GM19240 (cell line): ENCODE measurements around the gene PLXND1.

Experiments used
- DNase-seq: peaks from one replicate; pipeline ENCODE4 v3.0.0; 2011; ENCODE audit warnings: low spot score; ENCODE audit not compliant: insufficient read length

Gene PLXND1

DNA sequence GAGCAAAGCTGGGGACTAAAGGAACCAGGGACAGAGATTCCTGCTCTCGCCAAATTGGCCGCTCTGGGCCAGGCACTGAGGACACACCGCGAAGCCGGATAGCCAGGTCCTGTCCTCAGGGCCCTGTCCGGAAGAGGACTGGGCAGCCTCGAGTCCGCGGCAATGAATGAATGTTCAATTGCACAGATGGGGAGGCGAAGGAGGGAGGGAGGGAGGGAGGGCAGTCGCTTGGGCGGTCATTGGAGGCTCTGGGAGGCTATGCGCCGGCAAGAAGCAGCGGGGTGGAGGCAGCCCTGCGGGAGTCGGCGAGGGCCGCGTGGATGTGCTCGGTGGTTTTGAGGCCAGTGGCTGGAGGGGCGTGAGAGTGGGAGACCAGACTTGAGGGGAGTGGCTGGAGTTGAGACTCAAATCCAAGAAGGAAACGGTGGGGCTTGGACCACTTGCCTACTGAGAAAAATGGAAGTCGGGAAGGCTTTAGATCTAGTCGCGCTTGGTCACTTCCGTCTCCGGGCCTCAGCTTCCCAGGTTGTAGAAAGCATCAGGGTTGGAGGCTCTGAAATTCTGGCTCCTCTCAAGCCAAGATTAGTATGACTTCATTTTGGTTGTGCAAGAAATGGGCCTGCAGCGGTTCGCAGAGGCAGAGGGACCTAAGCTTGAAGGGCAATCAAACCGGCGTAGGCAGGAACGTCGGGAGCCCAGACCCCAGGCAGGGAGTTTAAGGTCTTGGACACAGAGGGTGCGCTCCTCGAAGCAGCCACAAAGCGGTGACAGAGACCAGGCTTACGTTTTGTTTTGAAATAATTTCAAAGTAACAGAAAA is 21.1 kb upstream of the PLXND1 start:
- DNase-seq, result peak; percentile 83

DNA sequence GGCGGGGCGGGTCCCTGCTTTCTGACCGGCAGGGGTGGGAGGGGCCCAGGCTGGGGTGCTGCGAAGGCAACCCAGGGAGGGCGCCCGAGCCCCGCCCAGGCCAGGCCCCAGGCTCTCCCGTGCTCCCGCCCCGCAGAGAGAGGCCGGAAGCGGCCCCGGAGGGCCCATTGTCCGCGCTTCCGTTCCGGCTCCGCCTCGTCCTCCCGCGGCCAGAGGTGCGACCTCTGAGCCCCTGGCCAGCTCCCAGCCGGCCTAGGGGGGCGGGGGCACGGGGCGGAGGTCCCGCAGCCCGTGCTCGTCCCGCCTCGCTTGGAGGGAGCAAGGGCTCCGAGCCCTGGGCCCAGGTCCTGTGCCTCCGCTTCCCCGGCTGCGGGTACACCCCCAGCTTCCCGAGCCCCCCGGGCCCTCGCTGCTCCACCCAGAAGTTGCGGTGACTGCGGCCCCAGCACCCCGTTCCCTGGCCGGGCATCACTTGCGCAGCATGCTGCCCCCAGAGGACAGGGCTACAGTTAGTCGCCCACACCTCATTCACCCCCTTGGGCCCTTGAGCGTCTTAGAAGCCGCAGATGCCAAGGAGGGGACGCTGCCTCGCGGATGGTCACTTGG is 20.4 kb upstream of the PLXND1 start:
- peak; percentile 98 for DNase-seq

DNA sequence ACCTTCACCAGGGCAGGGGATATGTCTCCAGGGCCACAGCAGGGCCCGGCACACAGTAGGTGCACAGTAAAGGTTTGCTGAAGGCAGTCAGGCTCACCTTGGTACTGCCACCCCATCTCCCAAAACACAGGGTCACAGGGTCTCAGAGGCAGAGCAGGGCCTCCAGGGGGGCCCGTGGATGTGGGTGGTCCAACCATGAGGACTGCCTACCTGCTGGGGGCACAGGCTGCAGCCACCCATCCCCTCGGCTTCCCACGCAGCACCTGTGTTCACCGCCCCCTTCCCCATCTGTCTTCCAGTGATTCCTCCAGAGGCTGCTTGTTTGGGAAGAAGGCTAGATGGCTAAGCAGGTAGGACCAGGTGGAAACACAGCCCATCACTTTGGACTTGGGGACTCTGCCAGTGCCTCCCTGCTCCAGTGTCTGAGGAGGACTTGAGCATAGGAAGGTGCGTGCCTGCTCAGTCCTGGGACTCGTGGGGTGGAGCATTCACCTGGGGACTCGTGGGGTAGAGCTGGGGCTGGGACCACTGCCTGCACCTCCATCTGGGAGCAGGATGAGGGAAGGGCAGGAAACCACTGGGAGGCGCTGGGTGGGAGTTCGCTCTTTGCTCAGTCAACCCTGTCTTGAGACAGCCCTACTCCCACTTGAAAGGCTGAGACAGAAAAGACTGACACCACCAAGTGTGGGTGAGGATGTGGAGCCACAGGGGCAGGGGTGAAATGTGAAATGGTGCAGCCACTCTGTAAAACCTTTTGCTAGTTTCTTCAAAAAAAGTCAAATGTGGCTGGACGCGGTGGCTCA is 18.8 kb upstream of the PLXND1 start:
- no peak for DNase-seq

DNA sequence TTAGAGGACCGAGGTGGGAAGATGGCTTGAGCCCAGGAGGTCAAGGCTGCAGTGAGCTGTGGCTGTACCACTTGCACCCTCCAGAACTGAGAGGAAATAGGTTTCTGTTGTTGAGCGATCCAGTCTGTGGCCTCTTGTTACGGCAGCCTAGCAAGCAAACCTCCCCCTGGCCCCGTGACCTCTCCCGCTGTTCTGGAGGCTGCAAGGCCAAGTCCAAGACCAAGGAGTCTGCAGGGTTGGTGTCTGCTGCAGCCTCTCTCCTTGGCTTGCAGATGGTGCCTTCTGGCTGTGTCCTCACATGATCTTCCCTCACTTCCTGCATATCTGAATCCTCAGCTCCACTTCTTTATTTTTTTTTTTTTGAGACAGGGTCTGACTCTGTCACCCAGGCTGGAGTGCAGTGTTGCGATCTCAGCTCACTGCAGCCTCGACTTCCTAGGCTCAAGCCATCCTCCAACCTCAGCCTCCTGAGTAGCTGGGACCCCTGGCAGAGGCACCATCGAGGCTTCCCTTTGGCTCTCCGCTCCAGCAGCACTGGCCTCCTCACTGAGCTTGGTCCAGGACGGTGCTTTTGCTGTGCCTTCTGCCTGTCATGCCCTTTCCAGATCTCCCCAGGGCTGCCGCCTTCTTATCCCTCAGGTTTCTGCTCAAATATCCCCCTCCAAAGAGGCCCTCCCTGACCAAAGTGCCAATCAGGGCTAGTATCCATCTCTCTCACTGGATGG is 18.0 kb upstream of the PLXND1 start:
- DNase-seq, result no peak

DNA sequence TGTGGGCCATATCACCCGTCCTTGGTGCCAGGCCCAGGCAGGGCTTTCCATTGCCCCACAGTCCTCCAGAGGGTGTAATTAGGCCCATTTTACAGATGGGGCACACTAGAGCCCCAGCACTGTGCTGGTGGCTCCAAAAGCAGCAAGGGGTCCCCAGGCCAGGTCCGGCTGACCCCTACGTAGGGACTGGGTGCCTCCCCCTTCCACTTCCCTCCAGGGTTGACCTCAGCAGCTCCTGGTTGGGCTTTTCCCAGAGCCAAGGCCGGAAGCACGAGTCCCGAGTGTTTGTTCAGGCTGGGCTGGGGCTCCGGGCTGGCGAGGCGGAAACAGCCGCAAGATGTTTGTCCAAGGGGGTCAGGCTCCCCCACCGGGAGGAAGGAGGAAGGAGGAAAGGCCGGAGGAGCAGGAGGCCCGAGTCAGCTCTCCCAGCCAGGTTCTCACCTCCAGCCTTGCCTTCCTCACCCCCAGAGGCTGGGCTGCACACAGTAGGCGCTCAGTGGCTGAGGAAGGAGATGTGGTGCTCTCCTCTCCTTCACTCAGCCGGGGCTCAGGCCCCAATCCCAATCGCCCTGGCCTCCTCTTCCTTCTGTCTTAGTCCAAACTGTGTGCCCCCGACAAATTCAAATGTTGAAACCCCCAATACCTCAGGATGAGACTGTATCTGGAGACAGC is 17.1 kb upstream of the PLXND1 start:
- no peak for DNase-seq

DNA sequence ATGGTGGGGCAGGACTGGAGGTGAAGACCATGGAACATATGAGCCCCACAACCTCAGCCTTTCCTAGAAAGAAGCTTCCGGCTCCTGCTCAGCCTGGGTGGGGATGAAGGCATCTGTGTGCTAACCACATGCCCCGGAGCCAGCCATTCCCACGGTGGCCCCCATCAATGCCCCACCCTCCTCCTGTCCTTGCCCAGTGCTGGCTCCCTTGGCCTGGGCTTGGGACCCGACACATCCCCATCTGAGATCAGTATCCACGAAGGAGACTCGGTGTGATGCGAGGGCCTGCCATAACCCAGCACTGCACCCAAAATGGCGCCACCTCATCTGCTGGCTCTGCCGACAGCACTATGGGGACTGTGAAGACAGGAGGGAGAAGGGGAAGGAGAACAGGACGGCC is 16.5 kb upstream of the PLXND1 start:
- no peak for DNase-seq

DNA sequence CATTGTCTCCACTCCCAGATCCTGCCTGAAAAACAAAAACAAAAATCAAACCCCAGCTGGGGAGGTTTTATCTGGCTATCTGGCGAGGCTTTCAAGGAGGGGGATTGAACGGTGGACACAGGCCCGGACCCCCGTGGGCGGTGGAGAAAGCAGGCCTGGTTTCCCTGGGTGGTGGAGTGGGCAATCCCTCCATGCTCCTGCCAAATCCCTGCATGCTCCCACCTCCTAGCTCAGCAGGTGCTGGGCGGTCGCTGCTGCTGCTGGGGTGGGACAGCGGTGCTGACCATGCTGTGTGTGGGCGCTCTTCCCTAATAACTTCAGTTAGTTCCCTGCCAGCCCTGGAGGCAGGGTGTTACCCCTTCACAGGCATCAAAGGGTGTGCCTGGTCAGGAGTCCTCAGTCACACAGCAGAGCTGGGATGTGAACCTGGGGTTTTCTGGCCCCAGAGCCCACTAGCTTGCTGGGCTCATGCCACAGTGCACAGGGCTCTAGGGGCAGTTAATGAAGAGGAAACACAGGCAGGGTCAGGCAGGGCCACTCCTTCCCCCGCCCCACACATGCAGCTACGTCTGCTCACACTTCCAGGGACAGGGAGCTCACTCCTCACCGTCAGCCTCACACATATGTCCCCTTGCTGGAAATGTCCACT is 15.9 kb upstream of the PLXND1 start:
- DNase-seq, result no peak

DNA sequence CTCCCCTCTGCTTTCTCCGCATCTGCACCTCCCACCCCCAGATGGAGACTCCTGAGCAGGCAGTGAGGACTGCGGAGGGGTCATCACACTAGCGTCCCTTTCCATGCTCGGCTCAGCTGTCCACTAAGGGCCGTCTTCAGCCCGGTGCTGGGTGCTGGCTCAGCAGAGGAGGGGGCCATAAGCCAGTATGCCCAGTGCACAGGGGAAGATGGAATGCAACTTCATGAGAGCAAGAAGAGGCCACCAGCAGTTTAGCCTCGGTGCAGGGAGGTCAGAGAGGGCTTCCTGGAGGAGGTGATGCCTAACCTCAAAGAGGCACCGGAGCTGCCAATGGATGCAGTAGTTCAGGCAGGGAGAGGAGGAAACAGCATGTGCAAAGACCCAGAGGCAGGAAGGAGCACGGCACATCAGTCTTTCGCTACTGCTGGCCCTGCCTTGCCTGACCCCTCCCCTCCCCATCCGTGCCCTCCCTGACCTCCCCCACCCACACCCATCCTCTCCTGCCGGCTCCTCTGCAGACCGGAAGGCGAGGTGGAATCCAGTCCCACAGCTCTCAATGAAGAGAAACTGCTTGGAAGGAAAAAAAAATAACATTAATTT is 15.2 kb upstream of the PLXND1 start:
- DNase-seq, result no peak

DNA sequence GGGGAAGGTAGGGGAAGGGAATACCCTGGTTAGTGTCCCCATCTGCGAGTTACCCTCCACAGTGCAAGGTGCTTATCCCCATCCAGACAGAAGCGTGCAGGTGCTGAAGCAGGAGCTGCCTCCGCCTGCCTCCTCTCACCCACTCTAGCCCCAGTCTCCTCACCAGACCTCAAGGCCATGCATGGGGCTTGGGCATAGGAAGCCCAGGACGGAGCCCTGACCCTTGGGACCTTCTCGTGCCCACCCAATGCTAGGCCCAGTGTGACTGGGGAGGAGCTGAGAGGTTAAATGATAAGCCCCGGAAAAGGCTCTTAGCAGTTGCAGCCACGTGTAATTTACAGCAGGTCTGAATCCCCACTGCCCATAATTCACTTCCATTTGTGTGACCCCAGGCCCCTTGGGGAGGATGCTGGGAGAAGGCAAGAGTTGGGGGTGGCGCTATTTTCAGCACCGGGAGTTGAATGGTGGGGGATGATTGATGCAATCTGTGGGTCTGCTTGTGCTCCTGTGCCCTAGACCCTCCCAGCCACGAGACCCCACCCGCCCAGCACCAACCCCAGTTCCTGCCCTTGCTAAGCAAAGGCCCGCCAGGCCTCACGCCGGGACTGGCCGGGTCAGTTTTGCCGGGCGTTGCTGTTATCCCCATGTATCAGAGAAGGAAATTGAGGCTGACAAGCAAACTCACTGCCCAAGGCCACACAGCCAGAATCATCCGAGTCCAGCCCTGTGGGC is 14.5 kb upstream of the PLXND1 start:
- DNase-seq, result no peak

DNA sequence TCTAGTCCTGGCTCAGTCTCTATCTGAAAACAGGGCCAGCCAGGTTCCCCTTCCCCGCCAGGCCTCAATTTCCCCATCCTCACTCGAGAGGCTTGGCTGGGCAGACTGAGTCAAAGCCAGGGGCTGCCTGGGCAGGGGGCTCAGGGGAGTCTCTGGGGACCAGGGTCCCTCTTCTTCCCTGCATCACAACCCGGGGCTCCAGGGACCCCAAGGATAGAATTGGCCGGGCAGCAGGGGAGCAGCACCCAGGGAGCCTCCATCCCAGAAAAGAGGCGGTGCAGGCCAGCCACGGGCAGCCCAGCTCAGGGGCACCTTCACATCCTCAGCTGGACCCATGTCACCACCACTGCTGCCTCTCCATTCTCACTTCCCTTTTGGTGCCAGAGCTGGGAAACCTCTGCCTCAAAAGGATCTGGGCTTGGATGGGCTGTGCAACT is 13.3 kb upstream of the PLXND1 start:
- no peak for DNase-seq

DNA sequence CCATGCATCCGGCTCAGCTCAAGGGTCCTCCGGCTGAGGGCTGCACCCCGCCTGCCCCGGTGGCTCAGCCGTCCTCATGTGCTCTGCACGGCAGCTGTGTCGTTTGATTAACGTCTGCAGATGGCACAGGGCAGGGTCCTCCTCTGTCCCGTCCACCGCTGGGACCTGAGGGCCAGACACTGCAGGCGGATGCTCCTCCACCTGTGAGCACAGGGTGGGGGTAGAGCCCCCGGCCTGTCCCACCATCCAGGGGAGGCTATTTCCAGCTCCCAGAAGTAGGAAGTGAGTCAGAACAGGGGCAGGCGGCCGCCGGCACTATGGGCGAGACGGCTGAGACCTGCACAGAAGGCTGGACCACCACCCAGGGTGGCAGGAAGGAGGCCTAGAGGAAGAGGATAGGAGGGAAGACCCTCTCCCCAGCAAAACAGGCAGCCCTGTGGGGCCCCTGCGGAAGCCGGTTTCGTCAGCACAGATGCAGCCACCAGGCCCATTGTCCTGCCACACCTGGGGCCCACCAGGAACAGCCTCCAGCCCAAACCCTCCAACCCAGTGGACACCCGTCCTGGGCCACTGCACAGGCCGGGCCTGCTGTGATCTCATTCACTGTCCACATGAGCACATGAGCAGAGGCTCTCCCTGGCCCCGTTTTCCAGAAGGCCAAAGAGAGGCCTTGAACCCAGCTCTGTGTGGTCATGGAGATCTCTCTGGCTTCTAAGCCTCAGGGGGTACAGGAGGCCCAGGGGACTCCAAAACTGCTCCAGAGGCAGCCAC is 12.6 kb upstream of the PLXND1 start:
- no peak for DNase-seq

DNA sequence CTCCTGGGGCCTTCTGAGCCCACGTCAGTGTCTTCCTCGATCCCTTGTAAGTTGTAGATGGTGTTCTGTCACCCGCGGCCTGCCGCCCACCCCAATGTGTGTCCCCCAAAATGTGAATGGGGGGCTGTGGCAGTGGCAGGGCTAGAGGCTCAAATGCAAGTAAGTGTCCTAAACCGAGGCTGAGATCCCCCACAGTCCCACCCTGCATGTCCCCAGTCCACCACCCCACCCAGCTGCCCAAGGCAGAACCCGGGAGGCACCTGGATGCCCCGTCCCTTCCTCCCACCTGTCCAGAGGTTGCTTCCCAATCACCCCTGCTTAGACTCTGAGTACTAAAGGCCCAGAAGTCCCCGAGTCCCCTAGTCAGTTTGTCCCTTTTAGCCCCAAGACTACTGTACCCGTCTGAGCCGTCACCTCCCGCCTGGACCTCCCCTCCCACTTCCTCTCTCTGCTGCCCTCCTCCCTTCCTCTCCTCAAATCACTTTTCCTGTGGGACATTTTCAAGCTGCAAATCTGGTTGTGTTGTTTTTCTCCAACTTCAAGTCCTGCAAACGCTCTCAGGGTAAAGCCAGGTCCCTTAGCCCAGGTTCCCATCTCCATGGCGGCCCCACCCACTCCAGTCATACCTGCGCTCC is 11.8 kb upstream of the PLXND1 start:
- DNase-seq, result no peak

DNA sequence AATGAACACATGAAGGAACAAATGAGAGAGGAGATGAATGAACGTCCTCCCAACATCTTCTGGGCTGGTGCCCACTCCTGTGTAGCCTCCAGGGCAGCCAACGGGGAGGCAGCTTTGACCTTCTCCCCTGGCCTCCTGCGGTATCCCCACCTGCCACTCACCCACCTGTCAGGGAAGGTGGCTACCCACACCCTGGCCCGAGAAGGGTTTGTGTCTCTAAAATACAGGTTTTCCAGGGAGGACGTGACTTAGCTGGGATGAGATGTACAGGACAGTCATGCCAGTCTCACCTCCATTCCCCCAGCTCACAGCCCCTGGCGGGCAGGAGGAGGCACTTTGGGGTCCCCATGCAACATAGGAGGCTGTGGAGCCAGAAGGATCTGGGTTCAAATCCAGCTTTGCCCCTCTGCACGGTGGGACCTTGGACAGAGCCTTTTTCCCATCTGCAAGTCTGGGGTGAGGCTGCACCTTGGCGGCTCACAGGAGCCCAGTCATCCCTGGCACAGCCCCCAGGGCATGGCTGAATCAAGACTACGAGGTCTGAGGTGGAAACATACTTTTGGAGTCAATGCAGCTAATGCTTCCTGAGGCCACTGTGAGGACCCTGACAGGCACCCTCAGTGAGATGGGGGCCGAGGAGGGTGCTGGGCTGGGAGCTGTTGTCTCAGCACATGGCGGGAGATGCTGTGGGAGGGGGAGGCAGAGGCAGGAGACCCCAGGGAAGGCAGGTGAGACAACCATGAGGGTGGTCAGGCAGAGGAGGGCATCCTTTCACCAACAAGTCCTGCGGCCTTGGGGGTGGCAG is 11.1 kb upstream of the PLXND1 start:
- DNase-seq, result no peak

DNA sequence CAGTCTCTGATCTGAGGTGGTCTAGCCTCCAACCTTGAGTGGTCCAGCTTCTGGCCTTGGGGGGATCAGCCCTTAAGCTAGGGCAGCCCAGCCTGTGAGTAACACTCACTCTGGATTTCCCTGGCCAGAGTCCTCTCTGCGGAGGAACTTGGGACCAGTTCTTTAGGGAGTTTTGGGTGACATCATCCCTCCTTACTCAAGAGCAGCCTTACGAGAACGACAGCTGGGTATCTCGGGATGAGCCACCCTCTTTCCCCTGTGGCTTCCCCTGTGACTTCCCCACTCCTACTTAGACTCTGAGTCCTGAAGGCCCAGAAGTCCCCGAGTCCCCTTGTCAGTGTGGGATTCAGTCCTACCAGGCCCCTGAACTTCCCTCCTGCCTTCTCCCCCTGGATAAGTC is 10.2 kb upstream of the PLXND1 start:
- DNase-seq, result no peak

DNA sequence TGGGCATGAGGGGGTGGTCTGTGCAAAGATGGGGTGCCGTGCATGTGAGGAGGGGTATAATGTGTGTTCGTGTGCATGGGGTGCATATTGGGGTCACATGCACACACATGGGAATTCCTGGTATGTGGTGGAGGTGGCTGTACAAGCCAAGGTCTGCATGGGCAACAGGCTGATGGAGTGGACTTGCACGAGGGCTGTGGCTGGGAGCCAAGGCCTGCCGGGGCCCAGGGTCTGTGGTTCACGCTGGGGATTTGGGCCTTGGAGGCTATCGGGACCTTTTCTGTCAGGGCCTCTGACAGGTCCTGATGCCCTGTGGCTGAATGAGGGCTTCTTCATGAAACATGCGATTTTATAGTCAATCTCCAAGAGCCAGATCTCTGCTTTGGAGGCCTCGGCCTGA is 9.8 kb upstream of the PLXND1 start:
- DNase-seq, result no peak

DNA sequence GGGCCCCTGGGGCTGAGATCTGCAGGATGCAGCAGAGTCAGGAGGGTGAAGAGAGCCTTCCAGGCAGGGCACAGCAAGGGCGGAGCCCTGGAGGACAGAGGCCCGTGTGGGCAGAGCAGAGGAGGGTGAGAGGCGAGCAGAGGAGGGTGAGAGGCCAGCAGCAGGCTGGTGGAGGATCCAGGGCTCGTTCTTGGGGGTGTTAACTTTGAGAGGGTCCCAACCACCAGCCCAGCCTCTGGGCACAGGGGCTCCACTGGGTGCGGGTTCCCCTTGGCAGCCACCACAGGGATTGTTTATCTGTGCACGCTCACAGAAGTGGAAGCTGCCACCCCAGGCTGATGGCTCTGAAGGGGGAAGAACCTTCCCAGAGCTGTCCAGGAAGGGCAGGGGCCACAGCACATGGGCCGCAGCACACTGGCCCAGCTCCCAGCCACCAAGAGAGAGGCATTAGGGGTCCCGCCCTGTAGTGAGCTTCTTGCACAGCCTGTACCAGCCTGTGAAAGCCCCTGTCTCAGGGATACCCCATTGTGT is 9.3 kb upstream of the PLXND1 start:
- no peak for DNase-seq

DNA sequence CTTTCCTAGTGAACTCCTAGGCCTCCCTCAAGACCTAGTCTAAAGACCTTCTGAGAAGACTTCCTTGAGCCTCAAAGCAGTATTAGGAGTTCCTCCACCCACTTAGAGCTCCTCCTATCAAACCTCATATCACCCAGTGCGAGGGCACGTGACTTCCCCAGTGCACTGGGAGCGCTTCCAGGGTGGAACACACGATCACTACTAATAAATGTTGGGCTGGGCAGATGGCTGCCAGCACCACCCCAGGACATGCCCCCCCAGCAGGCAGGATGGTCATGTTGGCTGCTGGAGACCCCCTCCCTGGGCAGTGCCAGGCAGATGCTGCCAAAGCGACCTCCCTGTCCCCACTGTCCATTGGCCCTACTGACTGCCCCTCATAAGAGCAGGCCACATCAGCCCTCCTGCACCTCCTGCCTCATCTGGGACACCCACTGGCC is 8.5 kb upstream of the PLXND1 start:
- DNase-seq, result no peak
